Osteoblast (primary cell): ENCODE data around the gene ANKRD34A. TPM values are rescaled to one million over a fixed set of nuclear protein-coding genes. Genes with fewer than 3 reads are reported as not detected.
A peak's percentile ranks its signal among the peaks of the same experiment; 100 is the strongest.

Experiments
- DNase-seq: peaks from one replicate; pipeline ENCODE4 v3.0.0; 2011; ENCODE audit warnings: low spot score, mixed read lengths; ENCODE audit not compliant: insufficient read length; ENCODE audit errors: missing footprints
- H2AFZ ChIP-seq: 2 replicates; pipeline ENCODE4 v1.6.0; 2011; ENCODE audit warnings: mild to moderate bottlenecking, low read length
- H3K27ac ChIP-seq: 2 replicates; pipeline ENCODE4 v1.5.1; 2011; ENCODE audit warnings: mild to moderate bottlenecking, low read depth, low read length, moderate library complexity
- H3K27me3 ChIP-seq: 2 replicates; pipeline ENCODE4 v1.6.0; 2012; ENCODE audit warnings: mild to moderate bottlenecking, control low read depth, inconsistent platforms, low read length, moderate library complexity; ENCODE audit not compliant: insufficient read depth
- H3K36me3 ChIP-seq: 2 replicates; pipeline ENCODE4 v1.5.1; 2011; ENCODE audit warnings: mild to moderate bottlenecking, low read length, control low read depth, moderate library complexity; ENCODE audit not compliant: insufficient read depth
- H3K4me1 ChIP-seq: 2 replicates; pipeline ENCODE4 v1.5.1; 2011; ENCODE audit warnings: mild to moderate bottlenecking, low read length, control low read depth, moderate library complexity; ENCODE audit not compliant: insufficient read depth
- H3K4me2 ChIP-seq: 2 replicates; pipeline ENCODE4 v1.6.0; 2011; ENCODE audit warnings: mild to moderate bottlenecking, low read length; ENCODE audit not compliant: insufficient read depth
- H3K4me3 ChIP-seq: fragments of 200-600 bp; sonication (generic); 3 replicates; pipeline ENCODE4 v1.5.1; 2012; ENCODE audit warnings: mild to moderate bottlenecking, low read length, inconsistent platforms; ENCODE audit not compliant: insufficient read depth
- H3K79me2 ChIP-seq: 2 replicates; pipeline ENCODE4 v1.6.0; 2012; ENCODE audit warnings: mild to moderate bottlenecking, low read length, control low read depth, inconsistent platforms; ENCODE audit not compliant: insufficient read depth
- H3K9me3 ChIP-seq: 2 replicates; pipeline ENCODE4 v1.5.1; 2011; ENCODE audit warnings: low read depth, low read length, control low read depth
- H4K20me1 ChIP-seq: 2 replicates; pipeline ENCODE4 v1.6.0; 2012; ENCODE audit warnings: mild to moderate bottlenecking, low read length, control low read depth; ENCODE audit not compliant: insufficient read depth
- CTCF ChIP-seq: IDR thresholded peaks from 2 replicates; pipeline ENCODE4 v1.5.1; 2011; ENCODE audit warnings: mild to moderate bottlenecking, low read depth, low read length, moderate library complexity; ENCODE audit errors: extremely low read depth
- total RNA-seq: library from RNA; depleted of rRNA; stranded (reverse); fragments of >200 nt; gene quantifications from 2 replicates; pipeline ENCODE4 v1.2.3, GENCODE V29; 2012

ANKRD34A gene
- total RNA-seq, 1 donor = 1.1 TPM

- DNase-seq = peak; percentile 30
- no peaks in the 10 kb centered on the region for H3K27me3 ChIP-seq
- H3K79me2 ChIP-seq = peaks cover 21% of the 10 kb centered on the region
- peak overlapping the region; percentile 4 for H3K27ac ChIP-seq
- no peaks in the 10 kb centered on the region for H3K36me3 ChIP-seq
- peak overlapping the region; percentile 100 for H3K4me2 ChIP-seq
- TF ChIP-seq CTCF = no peak
- H3K4me3 ChIP-seq = peak overlapping the region; percentile 89
- H4K20me1 ChIP-seq = no peaks in the 10 kb centered on the region
- H3K4me1 ChIP-seq = peaks cover 58% of the 10 kb centered on the region
- peak overlapping the region; percentile 90 for H2AFZ ChIP-seq
- no peaks in the 10 kb centered on the region for H3K9me3 ChIP-seq
Observed at GRCh38 chr1:145961109-145961424, 3.3 kb downstream of the ANKRD34A start.

DNA sequence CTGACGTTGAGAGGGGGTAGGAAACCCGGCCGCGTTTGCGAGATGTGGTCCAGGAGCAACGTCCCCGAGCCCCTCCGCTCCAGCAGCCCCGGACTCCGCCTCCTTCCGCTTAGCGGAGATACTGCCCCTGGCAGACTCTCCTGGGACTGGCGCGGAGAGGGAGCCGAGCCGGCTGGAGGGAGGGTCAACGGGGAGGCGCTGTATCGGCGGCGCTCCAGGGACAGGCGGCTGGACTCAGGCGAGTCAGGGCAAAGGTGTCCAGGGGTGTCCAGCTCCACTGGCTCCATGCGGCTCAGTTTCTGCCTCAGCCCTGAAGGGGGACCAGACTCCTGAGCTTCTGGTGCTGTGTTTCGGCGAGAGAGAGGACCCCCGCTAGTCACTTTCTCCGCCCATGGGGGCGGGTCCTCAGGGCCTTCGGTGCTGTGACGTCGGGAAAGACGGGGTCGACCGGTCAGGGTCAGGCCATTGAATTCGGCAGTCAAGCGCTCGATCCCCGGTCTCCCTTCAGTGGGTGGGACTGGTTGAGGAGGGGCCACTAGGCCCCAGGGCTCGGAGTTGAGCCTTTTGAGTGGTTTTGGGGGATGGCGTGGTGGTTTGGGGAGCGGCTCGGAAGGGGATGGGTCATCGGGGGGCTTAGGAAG, 3.8 kb downstream of the ANKRD34A start:
- DNase-seq = peak; percentile 96
- peaks cover 62% of the 10 kb centered on the region for H3K4me1 ChIP-seq
- H3K27me3 ChIP-seq = no peaks in the 10 kb centered on the region

GRCh38 chr1:145959957-145960467, 4.4 kb downstream of the ANKRD34A start:
- Histone ChIP-seq H4K20me1 (peaks cover 5% of the 10 kb centered on the region), H2AFZ (peak overlapping the region; percentile 90), H3K79me2 (peaks cover 32% of the 10 kb centered on the region), H3K4me1 (peaks cover 65% of the 10 kb centered on the region), H3K4me3 (peak overlapping the region; percentile 89), H3K27ac (no peak overlapping the region), H3K9me3 (no peaks in the 10 kb centered on the region), H3K36me3 (no peaks in the 10 kb centered on the region), H3K4me2 (peak overlapping the region; percentile 100), H3K27me3 (no peaks in the 10 kb centered on the region)
- peak; percentile 49 for DNase-seq
- no peak for TF ChIP-seq CTCF

More for the DNA sequence above, 3.8 kb downstream of the ANKRD34A start:
- Histone ChIP-seq H2AFZ (peak overlapping the region; percentile 90), H4K20me1 (no peaks in the 10 kb centered on the region), H3K4me2 (peak overlapping the region; percentile 100), H3K27ac (peak overlapping the region; percentile 4), H3K79me2 (peaks cover 26% of the 10 kb centered on the region), H3K4me3 (peak overlapping the region; percentile 89), H3K36me3 (no peaks in the 10 kb centered on the region), H3K9me3 (no peaks in the 10 kb centered on the region)
- TF ChIP-seq CTCF = peak; percentile 5

DNA sequence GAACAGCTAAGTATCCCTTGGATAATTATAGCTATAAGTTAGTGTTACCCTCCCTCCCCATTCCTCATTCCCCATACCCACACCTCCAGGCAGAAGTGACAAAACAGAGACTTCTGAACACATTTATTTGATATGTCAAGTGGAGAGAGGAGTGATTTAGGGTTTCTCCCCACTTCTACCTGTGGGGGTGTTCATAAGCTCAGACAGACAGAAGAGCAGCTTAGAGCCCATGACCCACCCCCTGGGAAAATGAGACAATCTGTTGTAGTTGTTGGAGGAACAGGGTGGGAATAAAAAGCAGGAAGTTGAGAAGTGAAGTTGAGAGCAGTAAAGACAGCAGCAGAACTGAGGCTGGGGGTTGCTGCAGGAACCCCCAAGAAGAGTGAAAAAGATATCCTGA, 5.0 kb downstream of the ANKRD34A start:
- no peak overlapping the region for H3K27ac ChIP-seq
- no peaks in the 10 kb centered on the region for H3K36me3 ChIP-seq
- no peak overlapping the region for H2AFZ ChIP-seq
- H3K9me3 ChIP-seq = no peaks in the 10 kb centered on the region
- H3K4me1 ChIP-seq = peaks cover 68% of the 10 kb centered on the region
- TF ChIP-seq CTCF = no peak
- H3K4me2 ChIP-seq = no peak overlapping the region
- no peak overlapping the region for H3K4me3 ChIP-seq
- no peaks in the 10 kb centered on the region for H3K27me3 ChIP-seq
- no peak for DNase-seq
- H4K20me1 ChIP-seq = peaks cover 6% of the 10 kb centered on the region
- peaks cover 38% of the 10 kb centered on the region for H3K79me2 ChIP-seq
